HepG2 (cell line): ENCODE results near the gene NCKAP5L. TPM values are rescaled to one million over a fixed set of nuclear protein-coding genes. Genes with fewer than 3 reads are reported as not detected.

Experiments used
- AGO1 ChIP-seq: fragments of 200-400 bp; formaldehyde crosslinking; IDR thresholded peaks from 2 replicates; pipeline ENCODE4 v1.6.1; 2017; ENCODE audit warnings: mild to moderate bottlenecking, low read depth, low read length, moderate library complexity; ENCODE audit not compliant: poor library complexity, severe bottlenecking
- ARNT ChIP-seq: fragments of 450-650 bp; IDR thresholded peaks from 2 replicates; pipeline ENCODE4 v1.6.1; 2017
- ETV5 ChIP-seq: IDR thresholded peaks from 2 replicates; pipeline ENCODE4 v1.6.1; 2018; ENCODE audit warnings: missing biosample characterization, missing genetic modification reagents, inconsistent platforms, borderline replicate concordance
- FOXK1 ChIP-seq: sonication (generic); formaldehyde crosslinking; IDR thresholded peaks from 2 replicates; pipeline ENCODE4 v1.4.0; 2020; ENCODE audit warnings: low read depth, missing genetic modification reagents, borderline replicate concordance
- GATAD1 ChIP-seq: IDR thresholded peaks from 2 replicates; pipeline ENCODE4 v1.6.1; 2016; ENCODE audit warnings: missing genetic modification reagents, missing compliant biosample characterization
- KLF15 ChIP-seq: sonication (generic); formaldehyde crosslinking; IDR thresholded peaks from 2 replicates; pipeline ENCODE4 v1.8.1; 2023; ENCODE audit warnings: borderline replicate concordance, mild to moderate bottlenecking, inconsistent platforms, missing genetic modification reagents, mixed read lengths
- MBNL3 ChIP-seq: fragments of 250-450 bp; sonication (Bioruptor Pico); conservative IDR thresholded peaks from 2 replicates; pipeline ENCODE4 v1.8.0; 2022; ENCODE audit warnings: mild to moderate bottlenecking, inconsistent platforms
- MYC ChIP-seq: sonication (generic); formaldehyde crosslinking; IDR thresholded peaks from 2 replicates; pipeline ENCODE4 v1.9.0; 2021; ENCODE audit warnings: missing genetic modification reagents, borderline replicate concordance
- MYNN ChIP-seq: sonication (generic); formaldehyde crosslinking; IDR thresholded peaks from 2 replicates; pipeline ENCODE4 v1.4.0; 2020; ENCODE audit warnings: mild to moderate bottlenecking, low read depth, missing genetic modification reagents
- NFIB ChIP-seq: sonication (generic); formaldehyde crosslinking; IDR thresholded peaks from 2 replicates; pipeline ENCODE4 v1.9.0; 2021; ENCODE audit warnings: missing genetic modification reagents, mild to moderate bottlenecking, borderline replicate concordance
- NFYB ChIP-seq: sonication (generic); formaldehyde crosslinking; IDR thresholded peaks from 2 replicates; pipeline ENCODE4 v1.4.0; 2020; ENCODE audit warnings: missing genetic modification reagents
- NPAS2 ChIP-seq: sonication (generic); formaldehyde crosslinking; IDR thresholded peaks from 2 replicates; pipeline ENCODE4 v1.8.0; 2022; ENCODE audit warnings: mild to moderate bottlenecking, missing genetic modification reagents, borderline replicate concordance
- NR2F2 ChIP-seq: IDR thresholded peaks from 2 replicates; pipeline ENCODE4 v1.6.1; 2012; ENCODE audit warnings: low read depth, inconsistent platforms, borderline replicate concordance
- SPEN ChIP-seq: sonication (generic); formaldehyde crosslinking; IDR thresholded peaks from 2 replicates; pipeline ENCODE4 v1.5.1; 2020; ENCODE audit warnings: low read depth, mild to moderate bottlenecking, missing genetic modification reagents
- WIZ ChIP-seq: sonication (generic); formaldehyde crosslinking; IDR thresholded peaks from 2 replicates; pipeline ENCODE4 v1.5.1; 2020; ENCODE audit warnings: mild to moderate bottlenecking, missing genetic modification reagents
- XBP1 ChIP-seq: sonication (generic); formaldehyde crosslinking; IDR thresholded peaks from 2 replicates; pipeline ENCODE4 v1.5.0; 2020; ENCODE audit warnings: missing genetic modification reagents
- ZBTB25 ChIP-seq: IDR thresholded peaks from 2 replicates; pipeline ENCODE4 v1.6.1; 2018; ENCODE audit warnings: missing genetic modification reagents
- ZFY ChIP-seq: sonication (generic); formaldehyde crosslinking; IDR thresholded peaks from 2 replicates; pipeline ENCODE4 v1.4.0; 2020; ENCODE audit warnings: missing genetic modification reagents
- ZMAT3 ChIP-seq: sonication (generic); formaldehyde crosslinking; conservative IDR thresholded peaks from 2 replicates; pipeline ENCODE4 v1.7.0; 2021; ENCODE audit warnings: missing genetic modification reagents
- ZNF274 ChIP-seq: sonication (generic); formaldehyde crosslinking; IDR thresholded peaks from 2 replicates; pipeline ENCODE4 v1.5.1; 2020; ENCODE audit warnings: mild to moderate bottlenecking, missing genetic modification reagents
- ZNF367 ChIP-seq: sonication (generic); formaldehyde crosslinking; IDR thresholded peaks from 2 replicates; pipeline ENCODE4 v1.4.0; 2020; ENCODE audit warnings: missing genetic modification reagents, borderline replicate concordance
- ZNF792 ChIP-seq: IDR thresholded peaks from 2 replicates; pipeline ENCODE4 v1.6.1; 2016
- ZSCAN29 ChIP-seq: sonication (generic); formaldehyde crosslinking; conservative IDR thresholded peaks from 2 replicates; pipeline ENCODE4 v1.4.0; 2020; ENCODE audit warnings: mild to moderate bottlenecking, missing genetic modification reagents
- polyA plus RNA-seq, 8 experiments: library from polyadenylated mRNA; depleted of rRNA in 3 of 8; stranded (reverse) in 7 of 8; unstranded in 1 of 8; fragments of >200 nt; fragmentation: Illumina TruSeq in 4 of 8; extraction: Trizol in 4 of 8; gene quantifications; 2 replicates each; pipeline versions ENCODE4 v1.2.1 to v1.2.3, GENCODE V29; 2011 to 2016; ENCODE audit warnings: low read depth in 4 of 8, missing spikeins in 1 of 8, mixed read lengths in 1 of 8; ENCODE audit not compliant: insufficient read depth in 1 of 8
- total RNA-seq, 5 experiments: library from RNA; depleted of rRNA; stranded (reverse); fragments of >200 nt; fragmentation: Illumina TruSeq; extraction: Trizol; gene quantifications; 2 replicates each; pipeline ENCODE4 v1.2.3, GENCODE V29; 2016; ENCODE audit warnings: low read depth in 1 of 5
- TF ChIP-seq, protein P1 (sequence below): sonication (generic); formaldehyde crosslinking; conservative IDR thresholded peaks from 2 replicates; pipeline ENCODE4 v1.4.0; 2020; ENCODE audit warnings: mild to moderate bottlenecking, missing genetic modification reagents, moderate library complexity
- TF ChIP-seq, protein P2 (sequence below): sonication (generic); formaldehyde crosslinking; IDR thresholded peaks from 2 replicates; pipeline ENCODE4 v1.4.0; 2020; ENCODE audit warnings: missing genetic modification reagents, low read depth, mild to moderate bottlenecking, borderline replicate concordance

The NCKAP5L gene
- total and polyA plus RNA-seq, 2 of the 13 experiments (the other 11 are each of a cell fraction or from before 2014, with no cell fraction given): 4.1 to 9.0 TPM

- TF ChIP-seq, protein P1, sequence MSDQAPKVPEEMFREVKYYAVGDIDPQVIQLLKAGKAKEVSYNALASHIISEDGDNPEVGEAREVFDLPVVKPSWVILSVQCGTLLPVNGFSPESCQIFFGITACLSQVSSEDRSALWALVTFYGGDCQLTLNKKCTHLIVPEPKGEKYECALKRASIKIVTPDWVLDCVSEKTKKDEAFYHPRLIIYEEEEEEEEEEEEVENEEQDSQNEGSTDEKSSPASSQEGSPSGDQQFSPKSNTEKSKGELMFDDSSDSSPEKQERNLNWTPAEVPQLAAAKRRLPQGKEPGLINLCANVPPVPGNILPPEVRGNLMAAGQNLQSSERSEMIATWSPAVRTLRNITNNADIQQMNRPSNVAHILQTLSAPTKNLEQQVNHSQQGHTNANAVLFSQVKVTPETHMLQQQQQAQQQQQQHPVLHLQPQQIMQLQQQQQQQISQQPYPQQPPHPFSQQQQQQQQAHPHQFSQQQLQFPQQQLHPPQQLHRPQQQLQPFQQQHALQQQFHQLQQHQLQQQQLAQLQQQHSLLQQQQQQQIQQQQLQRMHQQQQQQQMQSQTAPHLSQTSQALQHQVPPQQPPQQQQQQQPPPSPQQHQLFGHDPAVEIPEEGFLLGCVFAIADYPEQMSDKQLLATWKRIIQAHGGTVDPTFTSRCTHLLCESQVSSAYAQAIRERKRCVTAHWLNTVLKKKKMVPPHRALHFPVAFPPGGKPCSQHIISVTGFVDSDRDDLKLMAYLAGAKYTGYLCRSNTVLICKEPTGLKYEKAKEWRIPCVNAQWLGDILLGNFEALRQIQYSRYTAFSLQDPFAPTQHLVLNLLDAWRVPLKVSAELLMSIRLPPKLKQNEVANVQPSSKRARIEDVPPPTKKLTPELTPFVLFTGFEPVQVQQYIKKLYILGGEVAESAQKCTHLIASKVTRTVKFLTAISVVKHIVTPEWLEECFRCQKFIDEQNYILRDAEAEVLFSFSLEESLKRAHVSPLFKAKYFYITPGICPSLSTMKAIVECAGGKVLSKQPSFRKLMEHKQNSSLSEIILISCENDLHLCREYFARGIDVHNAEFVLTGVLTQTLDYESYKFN (CRISPR knock-in tag): 0 out of 2 replicates have a peak, but pooled peaks have one; percentile 45
- TF ChIP-seq WIZ (no peak), MYC (CRISPR knock-in tag) (peak; percentile 67; the same call in 1 of the 2 replicates), ZSCAN29 (CRISPR knock-in tag) (0 out of 2 replicates have a peak, but pooled peaks have one; percentile 23), ZBTB25 (CRISPR knock-in tag) (peak; percentile 53; the same call in 1 of the 2 replicates), NFYB (peak; percentile 60; the same call in 1 of the 2 replicates), ZMAT3 (CRISPR knock-in tag) (peak; percentile 68; the same call in 1 of the 2 replicates), ZNF367 (CRISPR knock-in tag) (no peak), ARNT (no peak), MYNN (CRISPR knock-in tag) (0 out of 2 replicates have a peak, but pooled peaks have one; percentile 7), KLF15 (CRISPR knock-in tag) (no peak), SPEN (CRISPR knock-in tag) (peak; percentile 84), AGO1 (no peak), GATAD1 (CRISPR knock-in tag) (peak; percentile 50), ETV5 (CRISPR knock-in tag) (peak; percentile 82; the same call in 1 of the 2 replicates), NR2F2 (no peak), ZNF274 (CRISPR knock-in tag) (peak; percentile 85), ZFY (CRISPR knock-in tag) (peak; percentile 70), ZNF792 (no peak), NFIB (CRISPR knock-in tag) (no peak), FOXK1 (CRISPR knock-in tag) (peak; percentile 38; the same call in 1 of the 2 replicates), XBP1 (CRISPR knock-in tag) (no peak), NPAS2 (CRISPR knock-in tag) (no peak), MBNL3 (CRISPR knock-in tag) (no peak)
- TF ChIP-seq, protein P2, sequence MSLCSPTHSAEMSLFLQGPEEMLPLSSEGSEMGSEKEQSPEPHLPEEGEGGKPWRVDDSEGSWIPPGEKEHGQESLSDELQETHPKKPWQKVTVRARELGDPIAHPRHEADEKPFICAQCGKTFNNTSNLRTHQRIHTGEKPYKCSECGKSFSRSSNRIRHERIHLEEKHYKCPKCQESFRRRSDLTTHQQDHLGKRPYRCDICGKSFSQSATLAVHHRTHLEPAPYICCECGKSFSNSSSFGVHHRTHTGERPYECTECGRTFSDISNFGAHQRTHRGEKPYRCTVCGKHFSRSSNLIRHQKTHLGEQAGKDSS (CRISPR knock-in tag): 0 out of 2 replicates have a peak, but pooled peaks have one; percentile 11
Measured at GRCh38 chr12:49828133-49829091, at the start of gene NCKAP5L (continued).
